Germinal center (tissue), 1 donor: ENCODE results near the gene GLRX2.

ENCODE experiments used
- DNase-seq: peaks from one replicate; pipeline ENCODE4 v3.0.0; 2012; ENCODE audit warnings: mixed read lengths, low spot score

The GLRX2 gene

GRCh38 chr1:193111641-193112090 is 6.5 kb upstream of the GLRX2 start:
- no peak for DNase-seq

- no peak for DNase-seq
Observed at GRCh38 chr1:193110864-193111263, 5.7 kb upstream of the GLRX2 start.

- no peak for DNase-seq
Observed at GRCh38 chr1:193110246-193110645, 5.0 kb upstream of the GLRX2 start.

- DNase-seq, result no peak
Observed at GRCh38 chr1:193109619-193110018, 4.4 kb upstream of the GLRX2 start.

- DNase-seq, result no peak
Observed at GRCh38 chr1:193108471-193108870, 3.3 kb upstream of the GLRX2 start.

- DNase-seq, result no peak
Observed at GRCh38 chr1:193105821-193106177, 585 bp upstream of the GLRX2 start.

GRCh38 chr1:193104502-193104906 is 710 bp downstream of the GLRX2 start:
- DNase-seq, result peak; percentile 39

GRCh38 chr1:193103759-193104501 is 1.3 kb downstream of the GLRX2 start:
- no peak for DNase-seq

GRCh38 chr1:193102662-193103061 is 2.6 kb downstream of the GLRX2 start:
- DNase-seq, result no peak

- DNase-seq, result no peak
Observed at GRCh38 chr1:193094112-193094511, 11.1 kb downstream of the GLRX2 start.

- no peak for DNase-seq
Observed at GRCh38 chr1:193090865-193091264, 14.3 kb downstream of the GLRX2 start.

GRCh38 chr1:193087893-193088292 is 17.3 kb downstream of the GLRX2 start:
- no peak for DNase-seq

- DNase-seq, result no peak
Observed at GRCh38 chr1:193086342-193086741, 18.9 kb downstream of the GLRX2 start.

GRCh38 chr1:193085263-193085662 is 20.0 kb downstream of the GLRX2 start:
- DNase-seq, result no peak

GRCh38 chr1:193083365-193084088 is 21.7 kb downstream of the GLRX2 start:
- DNase-seq, result peak; percentile 20

GRCh38 chr1:193079187-193079586 is 26.0 kb downstream of the GLRX2 start:
- no peak for DNase-seq

GRCh38 chr1:193077991-193078390 is 27.2 kb downstream of the GLRX2 start:
- DNase-seq, result no peak

GRCh38 chr1:193070942-193071341 is 34.3 kb downstream of the GLRX2 start:
- DNase-seq, result no peak

- no peak for DNase-seq
Observed at GRCh38 chr1:193070386-193070753, 34.8 kb downstream of the GLRX2 start.

- no peak for DNase-seq
Observed at GRCh38 chr1:193069748-193070385, 35.3 kb downstream of the GLRX2 start.

- no peak for DNase-seq
Observed at GRCh38 chr1:193068013-193068412, 37.2 kb downstream of the GLRX2 start.

- DNase-seq, result no peak
Observed at GRCh38 chr1:193066606-193067005, 38.6 kb downstream of the GLRX2 start.

- DNase-seq, result no peak
Observed at GRCh38 chr1:193065954-193066353, 39.3 kb downstream of the GLRX2 start.
